Activated CD4-positive, alpha-beta T cell treated with anti-CD3 and anti-CD28 coated beads, Interleukin-2, amount 50 U/mL, for 16 hours (primary cell): ENCODE data around the gene CENPT.
"Not testable (repeated sequence)": the region's sequence is repeated elsewhere in the genome, so short reads cannot be mapped to it uniquely, and the experiment has no call there.

ENCODE experiments used
- DNase-seq: peaks from one replicate; pipeline ENCODE4 v3.0.0-alpha.2; 2020

CENPT gene

GRCh38 chr16:67873435-67874370 lies 26.2 kb upstream of the CENPT start:
- DNase-seq: peak; percentile 10

- peak; percentile 90 for DNase-seq
Observed at GRCh38 chr16:67872631-67873434, 25.3 kb upstream of the CENPT start, which contains the start of gene EDC4. EDC4 (plus strand) TSS chr16:67873052; CDS start chr16:67873262, 210 bp downstream.

GRCh38 chr16:67872131-67872630 lies 24.7 kb upstream of the CENPT start:
- no peak for DNase-seq

GRCh38 chr16:67871256-67871655 lies 23.8 kb upstream of the CENPT start:
- no peak for DNase-seq

GRCh38 chr16:67869653-67870052 lies 22.2 kb upstream of the CENPT start:
- DNase-seq: no peak

- no peak for DNase-seq
Observed at GRCh38 chr16:67868290-67868689, 20.8 kb upstream of the CENPT start.

- DNase-seq: no peak
Observed at GRCh38 chr16:67865318-67865717, 17.8 kb upstream of the CENPT start.

GRCh38 chr16:67864594-67864993 lies 17.1 kb upstream of the CENPT start:
- no peak for DNase-seq

GRCh38 chr16:67864044-67864443 lies 16.6 kb upstream of the CENPT start:
- not testable (repeated sequence) for DNase-seq

GRCh38 chr16:67862623-67863583 lies 15.4 kb upstream of the CENPT start:
- no peak for DNase-seq

- DNase-seq: no peak
Observed at GRCh38 chr16:67861877-67862276, 14.4 kb upstream of the CENPT start.

GRCh38 chr16:67860589-67861398 lies 13.3 kb upstream of the CENPT start:
- DNase-seq: no peak

- DNase-seq: no peak
Observed at GRCh38 chr16:67858500-67858899, 11.0 kb upstream of the CENPT start.

GRCh38 chr16:67857547-67858233 lies 10.2 kb upstream of the CENPT start:
- peak; percentile 48 for DNase-seq

GRCh38 chr16:67856927-67857546 lies 9.5 kb upstream of the CENPT start:
- no peak for DNase-seq

- no peak for DNase-seq
Observed at GRCh38 chr16:67855789-67856188, 8.3 kb upstream of the CENPT start.

GRCh38 chr16:67853670-67854069 lies 6.2 kb upstream of the CENPT start:
- no peak for DNase-seq

GRCh38 chr16:67848118-67848517 lies 625 bp upstream of the CENPT start:
- DNase-seq: no peak

- DNase-seq: peak; percentile 98
Observed at GRCh38 chr16:67846320-67847063, 1.0 kb downstream of the CENPT start, which contains the start of gene NUTF2. NUTF2 (plus strand) TSS chr16:67846933; CDS start chr16:67865131, 18,198 bp downstream.

- no peak for DNase-seq
Observed at GRCh38 chr16:67846063-67846319, 1.5 kb downstream of the CENPT start.
